GM12873 (cell line): ENCODE measurements around the gene C22orf15.

Source experiments
- TF ChIP-seq, protein P1 (sequence below): IDR thresholded peaks from 2 replicates; pipeline ENCODE4 v1.5.1; 2012; ENCODE audit warnings: low read depth, mild to moderate bottlenecking, moderate library complexity, low read length, control low read depth; ENCODE audit not compliant: insufficient read depth; ENCODE audit errors: missing control alignments

C22orf15 gene

DNA sequence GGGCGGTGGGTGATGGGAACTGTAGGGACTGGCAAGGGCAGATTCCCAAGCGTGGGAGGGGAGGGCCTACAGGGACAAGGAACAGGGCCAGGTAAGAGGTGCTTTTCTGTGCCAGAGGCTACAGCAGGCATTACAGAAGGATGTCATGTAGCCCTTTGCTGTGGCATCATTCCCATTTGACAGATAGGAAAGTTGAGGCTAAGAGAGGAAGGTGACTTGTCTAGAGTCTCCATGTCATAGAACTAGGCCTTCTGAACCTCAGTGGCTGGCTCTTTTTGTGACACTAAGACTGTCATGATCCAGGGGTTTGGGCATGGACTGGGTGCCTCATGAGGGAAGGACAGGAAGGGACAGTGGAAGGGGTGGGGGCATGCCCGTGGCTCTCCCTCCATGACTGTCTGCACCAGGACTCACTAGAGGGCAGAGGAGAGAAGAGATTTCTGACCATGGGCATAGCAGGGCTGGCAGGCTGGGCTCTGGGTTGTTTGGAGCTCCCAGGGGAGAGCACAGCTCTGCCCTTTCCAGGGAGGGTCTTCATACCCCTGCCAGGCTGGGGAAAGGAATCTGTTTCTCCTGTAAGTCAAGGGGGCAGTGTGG, 13.1 kb downstream of the C22orf15 start:
- TF ChIP-seq, protein P1, sequence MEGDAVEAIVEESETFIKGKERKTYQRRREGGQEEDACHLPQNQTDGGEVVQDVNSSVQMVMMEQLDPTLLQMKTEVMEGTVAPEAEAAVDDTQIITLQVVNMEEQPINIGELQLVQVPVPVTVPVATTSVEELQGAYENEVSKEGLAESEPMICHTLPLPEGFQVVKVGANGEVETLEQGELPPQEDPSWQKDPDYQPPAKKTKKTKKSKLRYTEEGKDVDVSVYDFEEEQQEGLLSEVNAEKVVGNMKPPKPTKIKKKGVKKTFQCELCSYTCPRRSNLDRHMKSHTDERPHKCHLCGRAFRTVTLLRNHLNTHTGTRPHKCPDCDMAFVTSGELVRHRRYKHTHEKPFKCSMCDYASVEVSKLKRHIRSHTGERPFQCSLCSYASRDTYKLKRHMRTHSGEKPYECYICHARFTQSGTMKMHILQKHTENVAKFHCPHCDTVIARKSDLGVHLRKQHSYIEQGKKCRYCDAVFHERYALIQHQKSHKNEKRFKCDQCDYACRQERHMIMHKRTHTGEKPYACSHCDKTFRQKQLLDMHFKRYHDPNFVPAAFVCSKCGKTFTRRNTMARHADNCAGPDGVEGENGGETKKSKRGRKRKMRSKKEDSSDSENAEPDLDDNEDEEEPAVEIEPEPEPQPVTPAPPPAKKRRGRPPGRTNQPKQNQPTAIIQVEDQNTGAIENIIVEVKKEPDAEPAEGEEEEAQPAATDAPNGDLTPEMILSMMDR = no peak

DNA sequence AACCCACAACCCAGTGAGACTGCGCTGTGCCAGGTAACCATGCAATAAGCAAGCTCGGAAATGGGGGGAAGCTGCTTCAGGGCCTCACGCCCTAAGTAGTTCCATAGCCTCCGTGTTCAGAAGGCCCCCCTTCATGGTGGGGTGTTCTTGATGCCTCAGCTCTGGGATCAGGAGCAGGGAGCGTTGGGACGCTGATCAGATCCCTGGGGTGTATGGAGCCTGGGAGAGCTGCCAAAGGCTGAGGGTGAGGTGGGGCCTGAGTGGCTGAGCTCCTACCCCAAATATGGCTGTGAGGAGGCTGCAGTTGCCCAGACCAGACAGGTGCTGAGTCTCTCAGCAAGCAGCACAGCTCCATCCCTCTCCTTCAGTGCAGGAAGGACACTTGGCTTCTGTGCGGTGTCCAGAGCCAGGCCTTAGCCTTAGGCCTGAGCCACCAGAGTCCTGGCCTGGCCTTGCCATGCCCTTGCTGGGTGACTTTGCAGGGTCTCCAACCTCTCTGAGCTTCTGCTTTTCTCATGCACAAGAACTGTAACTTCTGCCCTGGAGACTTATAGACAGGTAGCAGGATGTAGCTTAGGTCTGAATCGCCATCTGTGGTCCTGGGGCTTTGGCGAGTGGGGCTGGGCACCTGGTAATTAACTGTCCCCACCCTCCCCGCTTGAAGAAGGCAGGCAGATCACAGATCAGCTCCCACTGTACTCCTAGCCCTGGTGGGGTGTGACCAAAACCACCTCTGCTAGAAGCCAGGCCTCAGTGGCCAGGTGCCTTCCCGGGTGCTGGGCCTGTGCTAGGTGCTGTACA, 15.2 kb downstream of the C22orf15 start:
- TF ChIP-seq, protein P1 = no peak

DNA sequence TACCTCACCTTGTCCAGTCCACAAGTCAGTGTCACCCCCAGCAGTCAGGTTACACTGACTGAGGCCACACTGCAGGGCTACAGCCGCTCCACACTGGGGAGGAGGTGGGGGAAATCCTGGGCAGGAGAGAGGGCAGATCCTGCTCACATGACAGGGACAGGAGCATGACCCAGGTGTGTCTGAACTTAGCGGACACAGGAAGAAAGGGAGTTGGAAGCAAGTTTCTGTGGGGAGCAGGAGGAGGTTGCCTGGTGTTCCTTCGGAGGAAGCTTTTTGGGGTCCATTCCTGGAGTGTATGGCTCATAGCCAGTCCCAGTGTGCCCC, 15.7 kb downstream of the C22orf15 start:
- TF ChIP-seq, protein P1 = no peak

DNA sequence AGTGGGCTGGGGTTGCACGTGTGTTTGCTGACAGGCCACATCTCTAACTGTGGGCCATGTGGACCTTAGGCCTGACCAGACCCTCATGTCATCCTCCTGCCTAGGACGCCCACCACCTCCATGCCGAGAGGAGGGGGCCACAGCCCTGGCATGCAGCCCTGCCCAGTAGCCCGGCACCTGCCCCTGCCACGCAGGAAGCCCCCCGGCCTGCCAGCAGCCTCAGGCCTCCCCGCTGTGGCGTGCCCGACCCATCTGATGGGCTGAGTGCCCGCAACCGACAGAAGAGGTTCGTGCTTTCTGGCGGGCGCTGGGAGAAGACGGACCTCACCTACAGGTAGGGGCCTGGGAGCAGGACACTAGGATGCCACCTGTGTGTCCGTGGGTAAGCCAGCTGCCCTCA, 16.3 kb downstream of the C22orf15 start:
- TF ChIP-seq, protein P1 = no peak

DNA sequence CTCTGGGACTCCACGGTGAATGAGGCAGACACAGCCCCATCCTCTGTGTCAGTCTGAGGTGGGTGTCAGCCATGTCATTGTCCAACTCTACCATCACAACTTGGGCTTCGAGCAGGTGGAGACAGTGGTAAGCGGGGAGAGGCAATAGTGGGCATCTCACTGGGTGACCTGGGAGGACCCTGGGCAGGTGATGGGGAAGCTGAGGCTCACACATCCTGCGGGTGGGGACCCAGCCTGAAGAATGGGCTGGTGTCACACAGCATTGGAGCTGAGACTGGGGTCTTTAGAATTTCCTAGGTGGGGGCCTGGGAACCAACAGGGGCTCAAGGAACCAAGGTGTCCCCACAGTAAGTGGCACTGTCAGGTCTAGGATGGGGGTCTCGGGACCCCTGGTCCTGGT, 16.9 kb downstream of the C22orf15 start:
- TF ChIP-seq, protein P1 = no peak

DNA sequence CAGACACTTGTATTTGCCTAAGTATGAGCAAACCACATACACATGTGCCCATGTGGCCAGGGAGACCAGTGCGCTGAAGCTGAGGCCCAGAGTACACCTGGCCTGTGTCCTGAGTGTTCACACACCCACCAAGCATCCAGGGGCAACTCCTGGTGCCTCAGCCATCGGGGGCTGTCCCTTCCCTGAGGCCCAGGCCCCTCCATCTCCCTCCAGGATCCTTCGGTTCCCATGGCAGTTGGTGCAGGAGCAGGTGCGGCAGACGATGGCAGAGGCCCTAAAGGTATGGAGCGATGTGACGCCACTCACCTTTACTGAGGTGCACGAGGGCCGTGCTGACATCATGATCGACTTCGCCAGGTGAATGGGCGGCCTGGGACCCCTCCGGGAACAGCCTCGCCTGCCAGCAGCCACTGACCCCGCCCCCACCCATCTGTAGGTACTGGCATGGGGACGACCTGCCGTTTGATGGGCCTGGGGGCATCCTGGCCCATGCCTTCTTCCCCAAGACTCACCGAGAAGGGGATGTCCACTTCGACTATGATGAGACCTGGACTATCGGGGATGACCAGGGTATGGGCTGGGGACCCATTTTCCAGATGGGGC, 17.5 kb downstream of the C22orf15 start:
- TF ChIP-seq, protein P1 = no peak

DNA sequence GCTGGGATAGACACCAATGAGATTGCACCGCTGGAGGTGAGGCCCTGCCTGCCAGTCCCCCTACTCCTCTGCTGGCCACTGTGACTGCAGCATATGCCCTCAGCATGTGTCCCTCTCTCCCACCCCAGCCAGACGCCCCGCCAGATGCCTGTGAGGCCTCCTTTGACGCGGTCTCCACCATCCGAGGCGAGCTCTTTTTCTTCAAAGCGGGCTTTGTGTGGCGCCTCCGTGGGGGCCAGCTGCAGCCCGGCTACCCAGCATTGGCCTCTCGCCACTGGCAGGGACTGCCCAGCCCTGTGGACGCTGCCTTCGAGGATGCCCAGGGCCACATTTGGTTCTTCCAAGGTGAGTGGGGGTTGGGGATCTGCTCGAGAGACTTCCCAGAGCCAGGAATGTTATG, 18.3 kb downstream of the C22orf15 start:
- TF ChIP-seq, protein P1 = no peak
